ENCODE results near the gene GID4.

- TF ChIP-seq EP300 (IDR thresholded peaks at IDR 0.05) (no peak), POLR2A (IDR thresholded peaks at IDR 0.05) (no peak)
Measured at GRCh38 chr17:18117533-18117932, 78.3 kb downstream of the GID4 start.
